GM21515 (cell line): ENCODE data around the gene MROH8.
A peak's percentile ranks its signal among the peaks of the same experiment; 100 is the strongest.

Source experiments
- ATAC-seq: cut with Tn5 transposase; IDR thresholded peaks from one replicate; pipeline ENCODE4 v1.9.1; 2021; ENCODE audit not compliant: unreplicated experiment

Gene MROH8

DNA sequence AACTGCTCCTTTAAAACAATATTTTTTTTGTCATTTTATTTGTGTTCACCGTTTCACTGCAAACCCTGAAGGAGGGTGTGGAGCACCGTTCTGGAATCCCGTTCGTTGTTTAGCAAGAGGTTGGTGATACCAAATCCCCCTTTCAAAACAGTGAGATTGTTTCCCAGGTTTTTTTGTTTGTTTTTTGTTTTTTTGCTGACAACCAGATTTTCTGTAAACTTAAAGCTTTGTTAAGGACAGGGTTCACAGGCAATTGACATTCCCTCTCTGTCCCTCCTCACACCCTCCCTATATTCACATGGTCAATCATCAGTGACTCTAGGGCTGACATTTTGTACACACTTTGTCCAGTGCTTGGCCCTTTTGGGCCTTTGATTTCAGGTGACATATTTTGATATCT, 21.0 kb upstream of the MROH8 start:
- ATAC-seq, result no peak

DNA sequence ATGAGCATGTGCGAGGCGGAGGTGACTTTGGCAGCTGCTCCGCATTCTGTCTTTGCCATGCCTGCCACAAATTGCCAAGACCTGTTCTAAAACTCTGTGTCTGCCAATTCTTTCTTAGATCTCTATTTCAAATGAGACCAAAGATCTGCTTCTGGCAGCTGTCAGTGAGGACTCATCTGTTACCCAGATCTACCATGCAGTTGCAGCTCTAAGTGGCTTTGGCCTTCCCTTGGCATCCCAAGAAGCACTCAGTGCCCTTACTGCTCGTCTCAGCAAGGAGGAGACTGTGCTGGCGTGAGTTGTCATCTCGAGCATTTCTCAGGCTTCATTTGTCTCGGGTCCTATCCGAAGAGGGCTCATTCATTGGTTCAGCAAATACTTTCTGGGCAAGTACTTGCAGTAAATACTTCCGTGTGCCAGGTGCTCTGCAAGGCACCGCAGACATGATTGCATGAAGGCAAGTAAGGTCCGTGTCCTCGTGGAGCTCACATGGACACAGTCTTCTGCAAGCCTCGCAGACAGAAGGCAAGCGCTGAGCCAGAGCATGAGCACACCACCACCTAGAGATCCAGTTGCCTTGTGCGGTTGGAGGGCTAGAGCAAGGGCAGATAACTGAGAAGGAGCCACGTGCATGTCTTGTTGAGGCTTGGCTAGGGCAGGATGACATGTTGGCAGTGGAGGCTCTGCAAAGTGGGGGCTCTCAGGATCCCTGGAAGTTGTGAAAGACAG, 19.7 kb upstream of the MROH8 start:
- ATAC-seq, result no peak

DNA sequence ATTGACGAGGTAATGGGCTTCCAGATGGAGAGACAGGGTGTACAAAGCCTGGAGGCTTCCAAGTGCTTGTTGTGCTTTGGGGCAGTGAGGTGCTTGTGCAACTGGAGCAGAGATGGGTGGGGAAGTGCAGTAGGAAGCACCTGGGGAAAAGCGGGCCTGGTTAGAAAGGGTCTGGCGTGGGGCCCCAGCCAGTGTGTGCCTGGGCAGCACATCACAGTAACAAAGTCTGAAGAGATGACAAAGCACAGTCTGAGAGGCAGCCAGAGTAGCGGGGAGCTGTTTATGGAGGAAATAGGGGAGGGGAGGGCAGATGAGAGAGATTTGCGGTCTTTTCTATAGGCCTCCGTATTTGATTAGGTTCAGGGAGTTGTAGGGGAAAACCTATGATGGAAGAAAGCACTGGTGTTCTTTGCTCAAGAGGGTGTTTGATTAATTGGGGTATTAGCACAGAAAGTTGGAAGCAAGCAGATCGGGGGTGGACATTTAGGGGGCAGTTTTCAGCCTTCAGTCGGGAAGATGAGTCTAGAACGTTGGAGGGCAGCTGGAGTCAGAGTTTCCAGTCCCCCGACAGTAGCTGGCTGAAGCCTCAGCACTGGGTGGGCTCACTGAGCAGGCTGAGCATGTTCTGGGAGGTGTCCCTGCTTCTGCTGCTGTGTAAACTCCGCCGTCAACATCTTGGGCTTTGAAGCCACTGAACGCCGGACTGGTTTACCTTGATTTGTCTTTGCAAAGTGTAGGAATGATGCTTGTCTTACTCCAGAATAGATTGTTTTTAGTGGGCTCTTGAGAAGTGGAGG, 15.5 kb upstream of the MROH8 start:
- ATAC-seq, result no peak

DNA sequence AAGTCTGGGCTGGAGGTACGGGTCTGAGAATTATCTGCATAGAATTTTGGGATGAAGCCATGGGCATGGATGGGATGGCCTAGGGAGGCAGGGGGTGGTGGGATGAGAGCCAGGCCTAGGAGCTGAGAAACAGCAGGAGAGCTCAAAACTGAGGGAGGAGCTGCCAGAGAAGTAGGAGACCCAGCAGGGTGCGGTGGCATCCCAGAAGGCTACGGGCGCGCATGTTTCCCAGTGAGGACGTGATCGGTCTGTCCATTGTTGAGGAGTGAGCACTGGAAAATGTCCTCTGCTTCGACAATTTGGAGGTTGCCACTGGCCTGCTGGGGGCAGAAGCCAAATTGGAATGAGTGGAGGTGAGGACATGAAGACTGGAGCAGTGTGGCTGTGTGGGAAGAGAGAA, 14.5 kb upstream of the MROH8 start:
- no peak for ATAC-seq

DNA sequence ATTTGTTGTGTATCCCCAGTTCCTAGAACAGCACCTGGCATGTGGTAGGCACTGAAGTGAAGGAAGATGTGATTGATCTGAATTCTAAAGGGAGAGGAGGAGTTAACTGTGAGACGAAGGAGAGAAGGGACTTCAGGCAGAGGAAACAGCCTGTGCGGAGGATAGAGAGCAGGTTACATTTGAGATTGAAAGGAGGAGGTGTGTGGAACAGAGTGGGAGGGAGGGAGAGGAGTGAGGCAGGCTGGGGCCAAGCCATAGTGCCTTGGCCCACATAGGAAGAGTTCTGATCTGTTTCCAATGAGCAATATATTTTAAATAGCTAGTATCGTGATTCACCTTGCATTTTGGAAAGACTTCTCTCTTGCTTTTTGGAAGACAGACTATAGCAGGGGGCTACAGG, 13.9 kb upstream of the MROH8 start:
- no peak for ATAC-seq

DNA sequence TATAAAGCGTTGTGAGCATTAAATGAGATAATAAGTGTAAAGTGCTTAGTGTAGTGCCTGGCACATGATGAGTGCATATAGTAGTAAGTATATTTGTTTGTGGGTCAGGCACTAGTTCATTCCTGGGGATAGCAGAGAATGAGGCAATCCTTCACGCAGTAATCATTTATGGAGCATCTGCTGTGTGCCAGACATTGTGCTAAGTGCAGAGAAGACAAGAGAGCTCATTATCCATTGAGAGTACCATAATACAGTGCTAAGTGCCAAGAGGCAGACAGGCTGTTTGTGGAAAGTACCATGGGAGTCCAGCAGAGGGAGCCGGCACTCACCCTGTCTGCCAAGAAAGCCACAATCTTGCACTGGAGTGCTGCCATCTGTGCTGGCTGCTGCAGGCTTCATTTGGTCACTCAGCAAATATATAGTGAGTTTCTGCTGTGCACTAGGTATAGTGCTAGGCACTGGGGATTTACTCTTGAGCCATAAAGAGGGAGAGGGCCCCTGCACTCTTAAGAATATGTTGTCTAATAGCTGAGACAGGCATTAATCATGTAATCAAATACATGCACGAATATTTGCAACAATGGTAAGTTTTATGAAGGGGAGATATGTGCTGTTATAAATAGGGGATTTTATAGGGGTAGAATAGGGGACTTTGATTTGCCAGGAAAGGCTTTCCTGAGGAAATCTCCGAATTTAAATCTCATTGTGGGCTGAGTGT, 12.9 kb upstream of the MROH8 start:
- ATAC-seq, result peak; percentile 51

DNA sequence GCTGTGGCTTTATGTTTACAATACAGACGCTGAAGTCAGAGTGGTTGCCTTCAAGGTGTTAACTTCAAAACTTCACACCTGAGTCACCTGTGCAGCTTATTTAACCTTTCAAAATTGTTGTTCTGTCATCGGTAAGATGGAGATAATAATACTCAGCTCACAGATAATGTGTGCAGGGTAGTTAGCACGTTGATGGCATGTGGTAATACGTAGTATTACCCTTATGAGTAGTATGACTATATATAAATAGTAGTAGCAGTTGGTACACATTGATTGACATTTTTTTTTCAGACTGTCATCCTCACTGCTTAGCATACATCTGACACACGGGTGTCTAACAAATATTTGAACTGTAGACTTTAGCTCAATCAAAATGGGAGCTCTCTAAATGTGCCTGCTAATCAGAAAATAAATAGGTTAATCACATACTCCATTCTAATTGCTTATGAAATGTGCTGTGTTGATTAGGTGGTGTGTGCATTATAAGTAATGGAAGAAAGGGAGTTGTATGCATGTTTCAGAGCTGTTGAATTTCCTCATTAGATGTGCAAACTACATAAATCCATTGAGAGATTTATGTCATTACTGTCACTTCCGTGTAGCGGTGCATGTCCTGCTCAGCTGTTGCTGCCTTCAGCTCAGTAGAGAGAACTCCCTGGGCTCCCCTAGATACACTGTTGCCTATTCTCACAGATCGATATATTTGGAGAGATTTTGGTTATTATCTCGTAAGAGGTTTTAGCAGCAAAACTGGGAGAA, 11.2 kb upstream of the MROH8 start:
- ATAC-seq, result no peak

DNA sequence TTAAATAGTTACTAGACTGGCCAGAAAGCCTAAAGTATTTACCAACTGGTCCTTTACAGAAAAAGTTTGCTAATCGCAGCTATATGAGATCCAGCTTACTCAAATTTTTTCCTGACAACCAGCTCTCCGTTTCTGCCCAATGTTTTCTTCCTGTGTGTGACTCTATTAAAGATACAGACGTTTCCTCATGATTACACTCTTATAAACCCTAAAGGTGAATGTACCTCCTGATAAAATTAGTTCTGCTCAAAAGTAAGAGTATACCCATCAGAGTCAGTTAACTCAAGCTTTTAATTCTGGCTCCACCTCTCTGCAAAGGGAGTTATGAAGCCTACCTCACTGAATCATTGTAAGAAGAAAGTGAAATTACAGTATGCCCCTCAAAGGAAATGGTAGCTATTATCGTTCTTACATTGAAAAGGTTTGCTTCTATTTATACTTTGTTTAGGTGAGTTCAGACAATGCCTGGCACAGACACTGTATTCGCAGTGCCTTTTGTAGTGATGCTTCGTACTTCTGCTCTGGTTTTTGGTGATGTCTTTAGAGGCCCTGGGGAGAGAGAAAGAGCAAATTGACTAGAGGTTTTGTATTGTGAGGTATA, 10.2 kb upstream of the MROH8 start:
- no peak for ATAC-seq

DNA sequence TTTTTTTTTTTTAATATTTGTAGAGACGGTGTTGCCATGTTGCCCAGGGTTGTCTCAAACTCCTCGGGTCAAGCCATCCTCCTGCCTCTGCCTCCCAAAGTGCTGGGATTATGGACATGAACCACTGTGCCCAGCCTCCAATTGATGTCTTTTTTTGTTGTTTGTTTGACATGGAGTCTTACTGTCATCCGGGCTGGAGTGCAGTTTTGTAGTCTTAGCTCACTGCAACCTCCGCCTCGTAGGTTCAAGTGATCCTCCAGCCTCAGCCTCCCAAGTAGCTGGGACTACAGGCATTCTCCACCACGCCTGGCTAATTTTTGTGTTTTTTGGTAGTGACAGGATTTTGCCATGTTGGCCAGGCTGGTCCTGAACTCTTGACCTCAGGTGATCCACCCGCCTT, 9.4 kb upstream of the MROH8 start:
- no peak for ATAC-seq

DNA sequence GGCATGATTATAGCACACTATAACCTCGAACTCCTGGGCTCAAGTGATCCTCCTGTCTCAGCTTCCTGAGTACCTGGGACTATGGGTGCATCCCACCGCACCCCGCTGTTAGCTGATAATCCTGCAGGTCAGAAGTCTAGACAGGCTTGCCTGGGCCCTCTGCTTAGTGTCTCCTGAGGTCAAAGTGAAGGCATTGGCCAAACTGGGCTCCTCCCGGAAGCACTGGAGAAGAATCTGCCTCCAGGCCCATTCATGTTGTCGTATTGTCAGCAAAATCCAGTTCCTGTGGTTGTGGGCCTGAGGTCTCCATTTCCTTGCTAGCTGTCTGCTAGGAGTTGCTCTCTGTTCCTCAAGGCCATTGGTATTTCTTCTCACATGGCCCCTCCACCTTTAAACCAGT, 6.3 kb upstream of the MROH8 start:
- no peak for ATAC-seq

DNA sequence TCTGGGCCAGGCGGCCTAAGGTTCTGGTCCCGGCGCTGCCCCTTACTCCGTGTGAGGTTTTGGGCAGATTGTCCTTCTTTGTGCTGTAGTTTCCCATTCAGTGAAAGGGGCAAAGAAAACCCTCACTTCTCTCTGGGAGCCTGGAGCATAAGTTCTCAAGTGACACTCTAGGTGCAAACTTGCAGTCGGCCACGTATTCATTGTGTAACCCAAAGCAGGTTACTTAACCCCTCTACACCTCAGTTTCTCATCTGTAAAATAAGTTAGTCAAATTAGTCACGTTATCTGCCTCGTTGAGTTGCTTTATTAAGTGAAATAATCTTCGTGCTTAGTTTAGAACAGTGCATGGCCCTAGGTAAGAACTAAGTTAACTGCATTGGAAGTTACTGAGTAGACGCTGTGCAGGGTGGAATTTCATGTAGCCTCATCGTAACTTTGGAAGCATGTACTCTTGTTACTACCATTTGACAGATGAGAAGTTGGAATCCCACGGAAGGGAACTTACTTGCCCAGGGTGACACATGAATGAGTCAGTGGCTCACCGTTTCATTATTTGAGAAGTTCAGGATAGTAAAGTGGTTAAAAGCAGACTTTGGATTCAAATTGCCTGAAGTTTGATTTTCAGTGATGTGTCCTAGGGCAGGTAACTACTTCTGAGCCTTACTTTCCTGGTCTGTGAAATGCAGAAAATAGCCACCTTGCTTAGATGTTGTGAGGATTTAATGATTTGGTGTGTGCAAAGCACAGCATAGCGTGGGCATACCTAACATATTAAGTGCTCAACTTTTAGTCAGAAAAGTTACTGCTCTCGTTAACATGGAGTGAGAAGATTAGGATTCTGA, 556 bp upstream of the MROH8 start:
- no peak for ATAC-seq

DNA sequence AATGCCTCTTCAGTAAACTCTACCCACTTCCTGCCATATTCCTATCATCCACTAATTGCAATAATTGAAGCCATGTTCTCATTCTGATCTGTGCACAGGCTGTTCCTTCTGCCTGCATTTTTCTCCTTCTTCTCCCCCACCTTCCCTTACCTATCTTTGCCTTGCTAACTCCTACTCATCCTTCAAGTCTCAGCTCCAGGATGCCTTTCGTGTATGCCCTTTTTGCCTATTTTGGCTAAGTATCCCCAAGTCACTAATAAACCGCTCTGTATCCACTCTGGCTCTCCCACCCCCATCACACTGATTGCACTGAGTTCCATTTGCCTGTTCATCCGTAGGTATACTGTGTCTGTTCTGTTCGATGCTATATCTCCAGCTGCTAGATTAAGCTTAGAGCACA, 6.5 kb downstream of the MROH8 start:
- ATAC-seq, result no peak

DNA sequence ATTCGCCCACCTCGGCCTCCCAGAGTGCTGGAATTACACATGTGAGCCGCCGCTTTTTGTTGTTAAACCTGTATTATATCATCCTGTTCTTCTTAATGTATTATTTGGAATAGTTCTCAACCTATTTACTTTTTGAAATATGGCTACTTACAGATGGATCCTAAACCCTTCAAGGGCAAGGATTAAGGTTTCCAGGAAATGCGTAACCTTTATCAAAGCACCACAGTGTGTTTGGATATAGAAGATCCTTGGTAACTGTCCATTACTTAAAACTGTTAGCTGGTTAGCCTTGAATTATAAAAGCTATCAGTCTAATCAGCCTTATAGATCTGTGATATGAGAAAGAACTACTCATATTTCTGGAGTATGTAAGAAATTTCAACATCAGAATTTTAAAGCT, 12.5 kb downstream of the MROH8 start:
- no peak for ATAC-seq

DNA sequence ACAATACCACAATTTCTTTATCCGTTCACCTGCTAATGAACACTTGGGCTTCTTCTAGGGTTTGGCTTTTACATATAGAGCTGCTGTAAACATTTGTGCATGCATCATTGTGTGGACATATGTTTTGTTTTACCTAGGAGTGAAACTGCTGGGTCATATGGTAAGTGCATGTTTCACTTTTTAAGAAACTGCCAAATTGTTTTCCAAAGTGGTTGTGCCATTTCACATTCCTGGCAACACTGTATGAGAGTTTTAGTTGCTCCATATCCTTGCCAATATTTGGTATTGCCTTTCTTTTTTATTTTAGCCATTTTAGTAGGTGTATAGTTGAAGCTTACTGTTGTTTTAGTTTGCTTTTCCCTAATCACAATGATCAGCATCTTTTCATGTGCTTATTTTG, 14.3 kb downstream of the MROH8 start:
- ATAC-seq, result no peak

DNA sequence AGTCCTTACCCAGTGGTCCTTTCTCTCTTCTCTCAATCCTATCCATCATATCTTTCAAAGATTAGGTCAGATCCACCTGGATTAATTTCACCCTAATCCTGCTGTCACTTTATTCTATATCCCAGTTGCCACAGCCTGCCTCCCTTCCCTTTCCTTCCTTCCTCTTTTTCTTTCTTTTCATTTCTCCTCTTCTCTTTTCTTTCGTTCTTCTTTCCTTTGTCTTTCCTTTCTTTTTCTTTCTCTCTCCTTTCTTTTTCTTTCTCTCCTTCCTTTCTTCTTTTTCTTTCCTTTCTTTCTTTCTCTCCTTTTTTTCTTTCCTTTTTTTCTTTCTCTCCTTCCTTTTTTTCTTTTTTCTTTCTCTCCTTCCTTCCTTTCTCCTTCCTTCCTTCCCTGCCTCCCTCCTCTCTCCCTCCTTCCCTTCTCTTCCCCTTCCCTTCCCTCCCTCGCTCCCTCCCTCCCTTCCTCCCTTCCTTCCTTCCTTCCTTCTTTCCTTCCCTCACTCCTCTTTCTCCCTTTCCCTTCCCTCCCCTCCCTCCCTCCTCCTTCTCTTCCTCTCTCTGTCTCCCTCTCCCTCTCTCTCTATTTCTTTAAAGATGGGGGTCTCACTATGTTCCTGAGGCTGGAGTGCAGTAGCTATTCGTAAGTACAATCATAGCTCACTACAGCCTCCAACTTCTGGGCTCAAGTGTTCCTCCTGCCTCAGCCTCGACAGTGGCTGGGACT, 15.4 kb downstream of the MROH8 start:
- ATAC-seq, result no peak

DNA sequence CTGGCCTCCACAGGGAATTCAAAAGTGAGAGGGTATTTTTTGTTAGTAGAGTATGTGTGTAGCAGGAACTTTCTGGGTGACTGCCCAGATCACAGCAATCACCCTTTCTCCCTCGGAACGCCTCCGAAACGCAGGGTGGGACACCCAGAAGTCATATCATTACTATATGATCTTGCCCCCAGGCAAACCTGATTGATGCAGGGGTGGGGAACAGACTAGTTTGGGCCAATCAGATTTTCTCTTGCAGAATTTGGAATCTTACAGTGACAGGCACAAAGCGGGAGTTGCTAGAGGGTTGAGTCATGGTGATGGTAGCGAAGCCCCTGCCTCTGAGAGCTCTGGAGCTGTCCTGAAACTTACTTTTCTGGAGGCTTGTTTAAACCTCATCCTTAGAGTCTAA, 16.7 kb downstream of the MROH8 start:
- ATAC-seq, result no peak

DNA sequence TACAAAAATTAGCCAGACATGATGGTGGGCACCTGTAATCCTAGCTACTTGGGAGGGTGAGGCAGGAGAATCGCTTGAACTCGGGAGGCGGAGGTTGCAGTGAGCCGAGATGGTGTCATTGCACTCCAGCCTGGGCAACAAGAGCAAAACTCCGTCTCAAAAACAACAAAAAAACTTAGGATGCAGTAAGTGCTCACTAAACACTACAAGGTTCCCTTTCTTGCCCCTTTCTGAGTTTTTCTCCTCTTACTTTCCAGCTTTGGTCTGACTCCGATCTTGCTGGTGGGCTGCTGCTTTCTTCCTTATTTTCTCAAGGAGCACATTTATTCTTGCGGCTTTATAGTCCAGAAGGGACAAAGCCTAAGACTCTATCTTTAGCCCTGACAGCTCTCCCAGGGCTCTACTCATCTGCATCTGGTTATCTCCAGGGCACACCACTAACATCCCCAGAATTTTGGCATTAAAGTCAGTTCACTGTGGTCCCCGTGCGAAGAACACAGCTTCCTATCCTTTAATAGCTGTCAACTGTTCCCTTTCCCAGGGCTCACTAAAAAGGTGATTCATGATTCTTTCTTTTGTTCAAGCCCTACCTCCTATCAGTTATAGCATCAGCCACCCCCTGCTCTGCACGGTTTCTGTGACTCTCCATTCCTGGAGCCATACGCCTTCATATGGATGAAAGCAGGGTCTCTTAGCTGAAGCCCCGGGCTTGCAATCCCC, 17.4 kb downstream of the MROH8 start:
- no peak for ATAC-seq

DNA sequence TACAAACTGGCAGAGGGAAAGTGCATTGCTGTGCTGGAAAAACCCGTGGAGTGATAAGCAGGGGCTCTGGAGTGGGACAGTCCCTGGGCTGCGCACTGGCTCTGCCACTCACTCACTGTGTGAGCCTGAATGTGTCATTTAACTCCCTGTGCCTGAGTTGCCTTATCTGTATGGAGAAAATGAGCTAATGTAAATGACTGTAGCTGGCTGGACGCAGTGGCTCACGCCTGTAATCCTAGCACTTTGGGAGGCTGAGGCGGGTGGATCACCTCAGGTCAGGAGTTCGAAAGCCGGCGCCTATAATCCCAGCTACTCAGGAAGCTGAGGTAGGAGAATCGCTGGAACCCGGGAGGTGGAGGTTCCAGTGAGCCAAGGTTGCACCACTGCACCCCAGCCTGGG, 18.7 kb downstream of the MROH8 start:
- no peak for ATAC-seq

DNA sequence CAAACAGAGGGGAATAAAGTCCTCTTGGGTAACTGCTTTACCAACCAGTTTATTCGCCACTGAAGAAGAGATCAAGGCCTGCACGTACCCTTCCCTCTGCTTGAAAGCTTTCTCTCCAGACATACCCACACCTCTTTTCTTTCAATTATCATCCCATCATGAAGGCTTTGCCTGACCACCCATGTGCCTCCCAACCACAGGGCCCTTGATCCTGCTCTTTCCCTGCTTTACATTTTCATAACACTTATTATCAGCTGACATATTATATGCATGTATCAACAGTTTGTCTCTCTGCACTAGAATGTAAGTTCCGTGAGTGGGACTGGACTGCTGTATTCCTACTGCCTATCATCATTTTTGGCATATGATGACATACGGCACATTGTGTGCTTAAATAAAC, 21.1 kb downstream of the MROH8 start:
- no peak for ATAC-seq
